Caco-2 (cell line): ENCODE measurements around the gene CWH43. TPM values are rescaled to one million over a fixed set of nuclear protein-coding genes. Genes with fewer than 3 reads are reported as not detected.
"Not testable (repeated sequence)": the region's sequence is repeated elsewhere in the genome, so short reads cannot be mapped to it uniquely, and the experiment has no call there.

Source experiments
- BruUV-seq: library from RNA; stranded (reverse); fragments of 400-500 nt; replicated peaks from 2 replicates; lab custom pipeline; 2021; lab: Mats Ljungman, UMichigan
- CTCF ChIA-PET: fragments of 300-600 bp; sonication (Branson Sonifier 250); formaldehyde crosslinking; loops from one replicate; lab custom pipeline; 2022; ENCODE audit warnings: antibody characterized with exemption; lab: Charles Lee
- POLR2A ChIA-PET: fragments of 300-600 bp; sonication (Branson Sonifier 250); formaldehyde crosslinking; loops from one replicate; lab custom pipeline; 2022; ENCODE audit warnings: antibody characterized with exemption; lab: Charles Lee
- DNase-seq, 2 experiments: peaks; one replicate each; pipeline versions ENCODE4 v3.0.0 to v3.0.0-alpha.2; 2020 to 2022
- H3K27me3 ChIP-seq: replicated peaks from 2 replicates; pipeline ENCODE4 v1.6.0; 2011; ENCODE audit warnings: low read length; ENCODE audit not compliant: control insufficient read depth, insufficient read depth
- H3K36me3 ChIP-seq: 2 replicates; pipeline ENCODE4 v1.5.1; 2011; ENCODE audit warnings: low read length; ENCODE audit not compliant: control insufficient read depth, insufficient read depth
- H3K4me1 ChIP-seq: fragments of 250-450 bp; sonication (Bioruptor Pico); 2 replicates; pipeline ENCODE4 v1.5.1; 2020; ENCODE audit warnings: mild to moderate bottlenecking
- H3K4me3 ChIP-seq: 2 replicates; pipeline ENCODE4 v1.5.1; 2011; ENCODE audit warnings: low read depth, mild to moderate bottlenecking, control low read depth, low read length
- H3K9me3 ChIP-seq: fragments of 250-450 bp; sonication (Bioruptor Pico); 2 replicates; pipeline ENCODE4 v1.5.1; 2020; ENCODE audit warnings: mild to moderate bottlenecking, moderate library complexity
- H3K27ac Mint-ChIP-seq: one replicate; pipeline ENCODE4 v1.8.0; 2022; ENCODE audit warnings: mixed read lengths; ENCODE audit not compliant: unreplicated experiment
- H3K27me3 Mint-ChIP-seq: one replicate; pipeline ENCODE4 v1.8.0; 2022; ENCODE audit warnings: mixed read lengths; ENCODE audit not compliant: insufficient read depth, unreplicated experiment
- H3K36me3 Mint-ChIP-seq: one replicate; pipeline ENCODE4 v1.8.0; 2022; ENCODE audit warnings: mild to moderate bottlenecking, mixed read lengths; ENCODE audit not compliant: insufficient read depth, unreplicated experiment
- H3K4me1 Mint-ChIP-seq: one replicate; pipeline ENCODE4 v1.8.0; 2022; ENCODE audit warnings: low read depth, mixed read lengths; ENCODE audit not compliant: unreplicated experiment
- H3K4me3 Mint-ChIP-seq: one replicate; pipeline ENCODE4 v1.8.0; 2022; ENCODE audit warnings: mild to moderate bottlenecking, moderate library complexity, mixed read lengths; ENCODE audit not compliant: unreplicated experiment
- H3K9me3 Mint-ChIP-seq: one replicate; pipeline ENCODE4 v1.8.0; 2022; ENCODE audit warnings: mixed read lengths; ENCODE audit not compliant: unreplicated experiment
- intact Hi-C: fragments of 100-400 bp; cut with micrococcal nuclease; formaldehyde crosslinking; loops from one replicate; pipeline ENCODE4 v1.10.0; 2022; ENCODE audit not compliant: unreplicated experiment
- total RNA-seq: library from RNA; stranded (reverse); gene quantifications from 2 replicates; pipeline ENCODE4 v1.2.3, GENCODE V29; 2022
- TF ChIP-seq, protein P1 (sequence below), 2 experiments: fragments of 200-600 bp in 1 of 2; IDR thresholded peaks; 1 replicate in 1 of 2; 2 replicates in 1 of 2; pipeline versions ENCODE4 v1.5.1 to v1.8.0; 2011 to 2022; ENCODE audit warnings: antibody characterized with exemption in 1 of 2, control low read depth in 1 of 2, inconsistent platforms in 1 of 2, low read depth in 1 of 2, low read length in 1 of 2, mild to moderate bottlenecking in 1 of 2, moderate library complexity in 1 of 2; ENCODE audit not compliant: insufficient read depth in 1 of 2, severe bottlenecking in 1 of 2, unreplicated experiment in 1 of 2

CWH43 gene
- total RNA-seq, 1 experiment from 2014 or later: not detected

DNA sequence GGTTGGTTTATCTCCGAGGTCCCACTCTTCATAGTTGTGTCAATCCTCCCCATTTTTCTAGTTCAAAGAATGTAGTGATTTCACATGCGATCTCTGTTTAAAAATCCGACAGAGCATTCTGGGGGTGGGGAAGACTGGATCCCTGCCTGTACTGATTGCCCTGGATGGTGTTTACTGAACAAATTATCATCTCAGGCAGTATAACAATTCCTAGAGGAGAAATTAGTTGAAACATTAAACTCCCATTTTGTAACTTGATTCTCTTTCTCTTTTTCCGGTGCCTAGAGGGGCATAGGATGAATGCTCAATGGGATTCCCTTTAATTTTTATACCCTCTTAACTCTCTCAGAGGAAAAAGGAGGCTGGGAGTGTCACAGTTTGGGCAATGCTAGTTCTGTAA lies 10.0 kb upstream of the CWH43 start:
- intact Hi-C loops: no loop called here
- Mint-ChIP-seq H3K27me3 (peaks cover 11% of the 10 kb centered on the region), H3K36me3 (no peaks in the 10 kb centered on the region), H3K9me3 (no peaks in the 10 kb centered on the region), H3K27ac (no peak overlapping the region), H3K4me1 (no peaks in the 10 kb centered on the region), H3K4me3 (no peak overlapping the region)
- H3K36me3 ChIP-seq: no peaks in the 10 kb centered on the region
- POLR2A ChIA-PET: no interaction called here
- CTCF ChIA-PET: no interaction called here
- H3K4me1 ChIP-seq: no peaks in the 10 kb centered on the region
- no peak overlapping the region for H3K4me3 ChIP-seq
- DNase-seq: no peak
- TF ChIP-seq, protein P1, sequence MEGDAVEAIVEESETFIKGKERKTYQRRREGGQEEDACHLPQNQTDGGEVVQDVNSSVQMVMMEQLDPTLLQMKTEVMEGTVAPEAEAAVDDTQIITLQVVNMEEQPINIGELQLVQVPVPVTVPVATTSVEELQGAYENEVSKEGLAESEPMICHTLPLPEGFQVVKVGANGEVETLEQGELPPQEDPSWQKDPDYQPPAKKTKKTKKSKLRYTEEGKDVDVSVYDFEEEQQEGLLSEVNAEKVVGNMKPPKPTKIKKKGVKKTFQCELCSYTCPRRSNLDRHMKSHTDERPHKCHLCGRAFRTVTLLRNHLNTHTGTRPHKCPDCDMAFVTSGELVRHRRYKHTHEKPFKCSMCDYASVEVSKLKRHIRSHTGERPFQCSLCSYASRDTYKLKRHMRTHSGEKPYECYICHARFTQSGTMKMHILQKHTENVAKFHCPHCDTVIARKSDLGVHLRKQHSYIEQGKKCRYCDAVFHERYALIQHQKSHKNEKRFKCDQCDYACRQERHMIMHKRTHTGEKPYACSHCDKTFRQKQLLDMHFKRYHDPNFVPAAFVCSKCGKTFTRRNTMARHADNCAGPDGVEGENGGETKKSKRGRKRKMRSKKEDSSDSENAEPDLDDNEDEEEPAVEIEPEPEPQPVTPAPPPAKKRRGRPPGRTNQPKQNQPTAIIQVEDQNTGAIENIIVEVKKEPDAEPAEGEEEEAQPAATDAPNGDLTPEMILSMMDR (IDR thresholded peaks at IDR 0.05; ENCODE audit: insufficient read depth in 1 of 2, low read depth in 1 of 2, low read length in 1 of 2, severe bottlenecking in 1 of 2, unreplicated experiment in 1 of 2): no peak
- H3K27me3 ChIP-seq: no peaks in the 10 kb centered on the region
- no peaks in the 10 kb centered on the region for H3K9me3 ChIP-seq
- no TSS peak for BruUV-seq

DNA sequence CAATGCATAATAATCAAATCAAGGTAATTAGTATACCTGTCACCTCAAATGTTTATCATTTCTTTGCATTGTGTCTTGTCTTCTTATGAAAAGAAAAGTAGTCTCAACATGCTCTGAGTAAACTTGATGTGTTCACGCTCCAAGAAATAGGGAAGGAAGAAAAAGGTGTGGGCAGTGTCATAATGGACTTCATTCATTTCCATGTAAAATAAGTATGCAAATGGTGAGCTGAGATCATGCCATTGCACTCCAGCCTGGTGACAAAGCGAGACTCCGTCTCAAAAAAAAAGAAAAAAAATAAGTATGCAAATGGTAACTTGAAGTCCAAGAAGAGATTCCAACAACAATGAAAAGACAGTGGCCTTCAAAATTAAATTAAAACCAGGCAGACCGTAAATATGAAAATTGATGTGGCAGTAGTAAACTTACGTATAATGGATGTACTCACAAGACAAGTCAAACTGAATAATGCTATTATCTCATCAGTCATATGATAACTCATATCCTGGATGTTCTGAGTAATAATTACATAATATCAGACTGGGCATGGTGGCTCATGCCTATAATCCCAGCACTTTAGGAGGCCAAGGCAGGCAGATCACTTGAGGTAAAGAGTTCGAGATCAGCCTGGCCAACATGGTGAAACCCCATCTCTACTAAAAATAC lies 6.0 kb upstream of the CWH43 start:
- DNase-seq: no peak
- H3K27ac Mint-ChIP-seq: no peak overlapping the region
- H3K36me3 Mint-ChIP-seq: no peaks in the 10 kb centered on the region
- CTCF ChIA-PET: no interaction called here
- H3K4me1 ChIP-seq: no peaks in the 10 kb centered on the region
- H3K27me3 Mint-ChIP-seq: peaks cover 8% of the 10 kb centered on the region
- POLR2A ChIA-PET: no interaction called here
- no peak overlapping the region for H3K4me3 ChIP-seq
- no peak overlapping the region for H3K4me3 Mint-ChIP-seq
- H3K27me3 ChIP-seq: no peaks in the 10 kb centered on the region
- no peaks in the 10 kb centered on the region for H3K36me3 ChIP-seq
- H3K9me3 Mint-ChIP-seq: no peaks in the 10 kb centered on the region
- no TSS peak for BruUV-seq
- TF ChIP-seq, protein P1 (IDR thresholded peaks at IDR 0.05; ENCODE audit: insufficient read depth in 1 of 2, low read depth in 1 of 2, low read length in 1 of 2, severe bottlenecking in 1 of 2, unreplicated experiment in 1 of 2): no peak
- H3K4me1 Mint-ChIP-seq: no peaks in the 10 kb centered on the region
- intact Hi-C loops: no loop called here
- no peaks in the 10 kb centered on the region for H3K9me3 ChIP-seq

DNA sequence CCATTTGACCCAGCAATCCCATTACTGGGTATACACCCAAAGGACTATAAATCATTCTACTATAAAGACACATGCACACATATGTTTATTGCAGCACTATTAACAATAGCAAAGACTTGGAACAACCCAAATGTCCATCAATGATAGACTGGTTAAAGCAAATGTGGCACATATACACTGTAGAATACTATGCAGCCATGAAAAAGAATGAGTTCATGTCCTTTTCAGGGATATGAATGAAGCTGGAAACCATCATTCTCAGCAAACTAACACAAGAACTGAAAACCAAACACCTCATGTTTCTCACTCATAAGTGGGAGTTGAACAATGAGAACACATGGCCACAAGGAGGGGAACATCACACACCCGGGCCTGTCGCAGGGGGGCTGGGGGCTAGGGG lies 2.1 kb upstream of the CWH43 start:
- H3K4me1 Mint-ChIP-seq, POLR2A ChIA-PET, CTCF ChIA-PET, H3K4me3 Mint-ChIP-seq, BruUV-seq, H3K27me3 ChIP-seq, DNase-seq, H3K4me3 ChIP-seq, H3K36me3 Mint-ChIP-seq, H3K4me1 ChIP-seq, H3K27me3 Mint-ChIP-seq, intact Hi-C loops, H3K36me3 ChIP-seq, H3K9me3 Mint-ChIP-seq, H3K27ac Mint-ChIP-seq, H3K9me3 ChIP-seq: not testable (repeated sequence)
